ENCODE data around the gene ABCC8. TPM values are rescaled to one million over a fixed set of nuclear protein-coding genes. Genes with fewer than 3 reads are reported as not detected.

ABCC8 gene
- total and polyA plus RNA-seq, 2 donors (not counting 3 experiments of a cell fraction or from before 2014, with no cell fraction given): not detected

- no peak overlapping the region for H2AFZ ChIP-seq (ENCODE audit: low read depth, low read length)
- H3K9ac ChIP-seq (replicated peaks; ENCODE audit: extremely low read depth, insufficient read depth, low read length): no peak overlapping the region
- no peaks in the 10 kb centered on the region for H3K9me1 ChIP-seq (replicated peaks; ENCODE audit: control insufficient read depth, extremely low read depth, insufficient read depth, low read length)
- H3K4me2 ChIP-seq (ENCODE audit: insufficient read depth, low read length): no peak overlapping the region
- H3K36me3 ChIP-seq (ENCODE audit: control insufficient read depth in 2 of 2, extremely low read depth in 1 of 2, insufficient read depth in 2 of 2, low read length in 2 of 2): no peaks in the 10 kb centered on the region
- H4K20me1 ChIP-seq (replicated peaks; ENCODE audit: control insufficient read depth, extremely low read depth, insufficient read depth, low read length): no peaks in the 10 kb centered on the region
- DNase-seq (ENCODE audit: low read depth, low spot score): no peak
- no peaks in the 10 kb centered on the region for H3K79me2 ChIP-seq (ENCODE audit: control insufficient read depth, insufficient read depth, low read length)
- TF ChIP-seq CTCF (IDR thresholded peaks at IDR 0.05; ENCODE audit: extremely low read depth in 1 of 2, insufficient read depth in 1 of 2, low read depth in 1 of 2, low read length in 2 of 2): no peak
- TF ChIP-seq JUN (IDR thresholded peaks at IDR 0.05; ENCODE audit: borderline replicate concordance, insufficient read depth, insufficient read length, low read depth): no peak
- TF ChIP-seq MYC (IDR thresholded peaks at IDR 0.05; ENCODE audit: low read depth, low read length): no peak
- no peak for TF ChIP-seq EZH2 (IDR thresholded peaks at IDR 0.05; ENCODE audit: borderline replicate concordance, low read depth, low read length, severe bottlenecking)
- no peak for TF ChIP-seq GATA2 (IDR thresholded peaks at IDR 0.05; ENCODE audit: insufficient read depth, insufficient read length, low read depth, low read length)
- TF ChIP-seq POLR2A (IDR thresholded peaks at IDR 0.05; ENCODE audit: low read depth, low read length): no peak
- TF ChIP-seq POLR2AphosphoS5 (IDR thresholded peaks at IDR 0.05; ENCODE audit: insufficient read depth, low read depth, low read length): no peak
- no peak for TF ChIP-seq FOS (IDR thresholded peaks at IDR 0.05; ENCODE audit: borderline replicate concordance, insufficient read depth, low read length)
- no peak for TF ChIP-seq MAX (IDR thresholded peaks at IDR 0.05; ENCODE audit: insufficient read depth, insufficient read length)
- BruUV-seq (replicated peaks): no TSS peak
- intact Hi-C loops (cut with micrococcal nuclease): no loop called here
- dilution Hi-C loops (cut with MboI; ENCODE audit: extremely low pct_ligation_motif_present, low sequenced_read_pairs): no loop called here
- FAIRE-seq: no peak
- ChIA-PET POLR2A (no interaction called here), CTCF (interaction anchor here (1.7 to 4.3 kb wide), 3 partner anchors 11 to 13 kb away, joined by 4 to 26 read pairs (median 11); no protein-coding TSS in a partner anchor)
- H3K4me1 ChIP-seq (ENCODE audit: control insufficient read depth, extremely low read depth, insufficient read depth, low read length): no peaks in the 10 kb centered on the region
- no peaks in the 10 kb centered on the region for H3K9me3 ChIP-seq (replicated peaks; ENCODE audit: control insufficient read depth, insufficient read depth, low read length)
- peaks cover 0 to 3% of the 10 kb centered on the region in 2 experiments for H3K27me3 ChIP-seq (ENCODE audit: control insufficient read depth in 2 of 2, insufficient read depth in 2 of 2, low read length in 2 of 2)
- no peak overlapping the region for H3K4me3 ChIP-seq (replicated peaks in 1 of 3; ENCODE audit: insufficient read depth in 1 of 3, low read depth in 1 of 3, low read length in 3 of 3)
- no peak overlapping the region for H3K27ac ChIP-seq (ENCODE audit: insufficient read depth, low read depth, low read length)
These were observed 40.5 kb upstream of the ABCC8 start for GRCh38 chr11:17517186-17517585.

All from endothelial cell of umbilical vein (primary cell).